Middle frontal gyrus (tissue), 1 donor: Measurements from ENCODE around the gene C19orf47.
"Not testable (repeated sequence)": the region's sequence is repeated elsewhere in the genome, so short reads cannot be mapped to it uniquely, and the experiment has no call there.

Source experiments
- DNase-seq: peaks from one replicate; pipeline ENCODE4 v3.0.0-alpha.2; 2015; ENCODE audit warnings: low spot score; ENCODE audit errors: extremely low spot score

C19orf47 gene

DNA sequence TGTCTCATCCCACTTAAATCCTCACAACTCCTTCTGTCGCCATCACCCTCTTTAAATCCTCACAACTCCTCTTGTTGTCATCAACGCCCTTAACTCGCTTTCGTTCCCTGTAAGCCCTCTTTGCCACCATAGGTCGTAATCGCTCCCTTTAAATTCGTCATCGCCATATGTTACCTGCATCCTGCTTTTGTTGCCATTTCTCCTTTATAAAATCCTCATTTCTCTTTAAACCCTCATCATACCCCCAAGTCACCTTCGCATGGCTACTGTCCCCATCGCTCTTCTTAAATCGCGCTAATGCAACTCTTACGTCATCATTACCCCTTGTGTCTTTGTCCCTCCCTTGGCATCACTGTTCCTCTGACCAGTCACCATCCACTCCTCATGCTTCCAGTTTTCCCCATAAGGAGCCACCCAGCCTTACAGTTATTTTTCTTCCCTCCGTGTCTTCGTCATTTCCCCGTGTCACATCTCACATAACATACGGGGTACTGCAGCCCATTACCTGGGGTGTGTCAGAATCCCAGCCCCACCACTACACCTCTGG, 837 bp upstream of the C19orf47 start:
- DNase-seq = no peak

DNA sequence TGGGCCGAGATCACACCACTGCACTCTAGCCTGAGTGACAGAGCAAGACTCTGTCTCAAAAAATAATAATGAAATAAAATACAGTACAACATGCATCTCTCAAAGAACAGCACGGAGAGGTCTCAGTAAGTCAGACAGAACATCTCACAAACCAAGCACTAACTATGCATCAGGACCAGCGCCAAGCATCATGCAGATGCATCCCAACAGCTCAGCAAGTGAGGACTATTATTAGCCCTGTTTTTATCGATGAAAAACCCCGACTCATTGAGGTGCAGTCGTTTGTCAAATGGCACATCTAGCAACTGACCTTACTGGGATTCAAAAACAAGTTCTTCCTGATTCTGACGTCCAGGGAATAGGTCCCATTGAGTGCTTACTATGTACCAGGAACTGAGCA, 3.8 kb downstream of the C19orf47 start:
- no peak for DNase-seq

GRCh38 chr19:40342644-40343311, 5.4 kb downstream of the C19orf47 start:
- no peak for DNase-seq

- no peak for DNase-seq
Observed at GRCh38 chr19:40341601-40342482, 6.4 kb downstream of the C19orf47 start.

DNA sequence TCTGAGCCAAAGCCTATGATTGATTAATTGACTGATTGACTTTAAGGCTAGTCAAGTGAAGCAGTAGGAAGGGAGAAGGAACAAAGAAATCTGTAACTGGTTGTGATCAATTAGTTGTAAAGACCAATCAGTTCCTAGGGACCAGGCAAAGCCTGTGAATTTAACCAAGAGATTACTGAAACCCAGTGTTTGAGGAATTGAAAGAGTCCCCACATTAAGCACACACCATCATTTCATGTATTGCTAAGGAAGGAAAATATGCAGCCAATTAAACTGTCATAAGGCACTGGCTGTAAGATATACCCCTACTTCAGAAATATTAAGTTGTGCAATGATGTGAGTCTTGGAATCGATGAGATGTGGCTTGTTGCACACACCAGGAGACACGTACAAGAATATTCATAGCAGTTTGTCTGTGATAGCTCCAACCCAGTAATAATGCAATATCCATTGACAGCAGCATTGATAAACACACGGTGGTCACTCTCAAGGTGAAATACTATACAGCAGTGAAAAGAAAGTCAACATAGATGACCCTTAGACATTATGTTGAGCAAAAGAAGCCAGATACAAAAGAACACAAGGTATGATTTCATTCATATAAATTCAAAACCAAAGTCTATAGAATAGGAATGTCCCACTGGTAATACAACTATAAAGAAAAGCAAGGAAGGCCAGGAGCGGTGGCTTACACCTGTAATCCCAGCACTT, 9.0 kb downstream of the C19orf47 start:
- no peak for DNase-seq

GRCh38 chr19:40337594-40337993, 10.6 kb downstream of the C19orf47 start:
- no peak for DNase-seq

- no peak for DNase-seq
Observed at GRCh38 chr19:40337107-40337506, 11.1 kb downstream of the C19orf47 start.

DNA sequence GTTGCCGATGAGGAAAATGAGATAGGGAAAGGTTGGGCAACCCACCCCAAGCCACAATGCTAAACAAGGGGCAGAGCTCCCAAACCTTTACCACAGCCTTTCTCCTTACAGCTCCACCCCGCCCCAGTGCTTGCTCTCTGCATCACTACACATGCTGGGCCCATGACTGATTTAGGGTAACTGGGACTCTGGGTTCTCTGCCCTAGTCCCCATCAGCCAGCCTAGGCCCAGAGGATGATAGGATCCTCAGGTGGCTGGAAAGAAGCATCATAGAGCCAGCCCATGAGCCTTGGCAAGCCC, 11.6 kb downstream of the C19orf47 start:
- no peak for DNase-seq

GRCh38 chr19:40335855-40336600, 12.2 kb downstream of the C19orf47 start:
- DNase-seq = no peak

GRCh38 chr19:40335101-40335500, 13.1 kb downstream of the C19orf47 start:
- no peak for DNase-seq

GRCh38 chr19:40333083-40333482, 15.1 kb downstream of the C19orf47 start:
- not testable (repeated sequence) for DNase-seq

- no peak for DNase-seq
Observed at GRCh38 chr19:40332669-40333068, 15.5 kb downstream of the C19orf47 start.

- no peak for DNase-seq
Observed at GRCh38 chr19:40331052-40331451, 17.1 kb downstream of the C19orf47 start.

GRCh38 chr19:40326201-40326600, 22.0 kb downstream of the C19orf47 start:
- no peak for DNase-seq

DNA sequence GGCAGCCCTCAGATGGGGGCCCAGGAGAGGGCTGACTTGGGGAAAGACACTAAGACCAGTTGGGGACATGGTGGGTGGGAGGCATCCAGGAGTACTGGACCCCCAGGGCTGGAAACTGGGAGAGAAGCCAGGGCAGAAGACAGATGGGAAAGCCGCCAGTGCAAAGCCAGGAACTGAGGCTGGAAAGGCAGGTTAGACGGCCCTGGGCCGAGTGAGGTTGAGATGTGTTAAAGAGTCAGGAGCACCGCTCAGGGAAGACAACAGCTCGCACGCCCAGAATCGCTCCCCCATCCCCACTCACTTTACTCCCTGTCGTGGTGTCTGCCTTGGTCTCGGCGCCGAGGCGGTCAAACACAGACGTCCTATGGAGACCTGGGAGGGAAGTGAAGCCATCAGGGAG, 24.5 kb downstream of the C19orf47 start:
- DNase-seq = no peak

- DNase-seq = no peak
Observed at GRCh38 chr19:40322951-40323615, 25.1 kb downstream of the C19orf47 start.

DNA sequence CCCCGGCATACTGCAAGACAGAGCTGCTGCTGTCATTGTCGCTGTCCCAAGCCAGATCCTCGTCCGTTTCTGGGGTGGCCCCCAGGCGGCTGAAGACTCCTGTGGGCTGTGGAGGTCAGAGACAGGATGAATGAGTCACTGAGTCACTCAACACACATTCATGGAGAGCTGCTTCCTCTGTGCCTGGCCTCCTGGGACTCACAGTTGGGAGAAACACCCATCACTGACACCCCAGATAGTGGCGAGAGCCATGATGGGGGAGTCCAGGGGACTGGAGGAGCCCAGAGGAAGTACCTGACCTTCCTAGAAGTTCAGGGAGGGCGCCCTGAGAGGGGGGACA, 26.0 kb downstream of the C19orf47 start:
- no peak for DNase-seq

DNA sequence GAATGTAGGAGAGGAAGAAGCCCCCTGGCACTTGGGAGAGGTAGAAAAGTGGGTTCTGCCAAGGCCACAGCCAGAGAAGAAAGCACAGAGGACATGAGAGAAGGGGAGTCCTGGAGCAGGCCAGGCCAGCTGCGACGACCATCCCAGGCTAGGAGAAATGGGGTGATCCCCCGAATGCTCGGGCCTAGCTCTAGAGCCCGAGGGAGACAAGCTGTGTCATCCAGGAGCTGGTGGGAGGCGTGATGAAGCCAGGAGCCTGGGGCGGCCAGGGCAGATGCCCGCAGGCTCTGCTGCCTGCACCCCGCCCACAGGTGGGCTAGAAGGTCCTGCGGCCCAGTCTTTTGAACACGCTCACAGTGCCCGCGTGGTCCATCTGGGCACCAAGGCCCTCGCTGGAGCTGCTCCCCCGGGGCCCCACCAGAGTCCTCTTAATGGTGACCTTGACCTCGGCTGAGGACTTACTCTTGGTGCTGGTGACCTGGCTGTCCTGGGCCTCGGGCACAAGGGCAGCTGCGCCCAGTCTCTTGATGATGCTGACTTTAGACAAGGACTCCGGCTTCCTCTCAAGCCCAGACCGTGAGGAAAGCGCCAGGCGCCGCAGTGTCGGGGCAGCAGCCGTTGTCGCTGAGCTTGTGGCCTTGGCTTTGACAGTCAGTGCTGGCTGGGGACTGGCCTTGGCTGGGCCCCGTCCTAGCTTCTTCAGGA, 26.5 kb downstream of the C19orf47 start:
- DNase-seq = no peak

DNA sequence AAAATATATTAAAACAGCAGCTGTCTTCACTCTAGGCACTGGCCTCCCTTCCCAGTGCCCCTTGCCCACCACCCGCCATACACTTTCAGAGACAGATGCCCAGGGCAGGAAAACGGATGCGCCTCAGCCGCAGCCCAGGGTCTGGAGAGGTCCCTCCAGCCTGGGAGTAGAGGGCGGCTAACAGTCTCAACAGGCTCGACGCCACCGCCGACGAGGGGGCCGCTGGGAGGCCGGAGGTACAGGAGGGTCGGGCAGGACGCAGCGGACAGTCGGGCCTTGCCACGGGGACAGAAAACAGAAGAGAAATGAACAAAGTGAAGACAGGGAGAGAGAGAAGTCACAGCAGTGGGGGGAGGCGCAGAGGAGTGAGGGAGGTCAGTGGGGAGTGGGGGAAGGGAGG, 27.1 kb downstream of the C19orf47 start:
- DNase-seq = no peak

DNA sequence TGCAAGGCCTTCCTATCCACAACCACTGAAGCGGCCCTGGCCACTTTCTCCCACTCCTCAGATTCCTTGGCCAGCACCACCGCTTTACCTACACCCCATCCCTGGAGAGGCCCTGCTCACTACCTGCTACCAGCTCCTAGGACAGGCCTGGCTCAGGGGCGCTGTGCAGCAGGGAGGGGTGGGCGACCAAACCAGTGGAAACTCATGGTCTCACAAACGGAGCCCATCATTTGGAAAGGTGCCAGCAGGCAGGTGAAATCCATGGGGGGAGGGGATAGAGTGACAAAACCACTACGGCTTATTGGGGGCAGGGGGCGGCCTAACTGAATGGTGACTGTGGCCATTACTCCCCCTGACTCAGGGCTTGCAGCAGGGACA, 27.6 kb downstream of the C19orf47 start:
- no peak for DNase-seq
